ENCODE results near the gene PLAU.
A peak's percentile ranks its signal among the peaks of the same experiment; 100 is the strongest.

PLAU gene

DNA sequence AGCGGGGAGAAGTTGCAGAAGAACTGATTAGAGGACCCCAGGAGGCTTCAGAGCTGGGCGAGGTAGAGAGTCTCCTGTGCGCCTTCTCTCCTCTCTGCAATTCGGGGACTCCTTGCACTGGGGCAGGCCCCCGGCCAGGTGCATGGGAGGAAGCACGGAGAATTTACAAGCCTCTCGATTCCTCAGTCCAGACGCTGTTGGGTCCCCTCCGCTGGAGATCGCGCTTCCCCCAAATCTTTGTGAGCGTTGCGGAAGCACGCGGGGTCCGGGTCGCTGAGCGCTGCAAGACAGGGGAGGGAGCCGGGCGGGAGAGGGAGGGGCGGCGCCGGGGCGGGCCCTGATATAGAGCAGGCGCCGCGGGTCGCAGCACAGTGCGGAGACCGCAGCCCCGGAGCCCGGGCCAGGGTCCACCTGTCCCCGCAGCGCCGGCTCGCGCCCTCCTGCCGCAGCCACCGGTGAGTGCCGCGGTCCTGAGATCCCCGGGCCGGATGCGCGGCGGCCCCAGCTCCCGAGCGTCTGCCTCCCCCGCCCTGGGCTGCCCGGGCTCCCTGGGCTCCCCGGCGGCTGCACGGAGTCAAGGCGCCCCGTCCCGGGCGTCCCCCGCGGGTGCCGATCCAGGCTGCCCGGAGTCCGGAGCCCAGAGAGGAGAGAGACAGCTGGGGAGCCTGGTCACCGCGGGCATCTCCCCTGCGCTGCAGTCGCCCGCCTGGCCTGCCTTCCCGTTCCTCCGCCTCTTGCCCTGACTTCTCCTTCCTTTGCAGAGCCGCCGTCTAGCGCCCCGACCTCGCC lies at the start of gene PLAU:
Gene PLAU, plus strand, starts transcription at position 369 of the 789 bp plus-strand sequence. CDS start 424 bp downstream, outside the sequence.
- DNase-seq (ENCODE audit: low spot score): peak; percentile 76

DNA sequence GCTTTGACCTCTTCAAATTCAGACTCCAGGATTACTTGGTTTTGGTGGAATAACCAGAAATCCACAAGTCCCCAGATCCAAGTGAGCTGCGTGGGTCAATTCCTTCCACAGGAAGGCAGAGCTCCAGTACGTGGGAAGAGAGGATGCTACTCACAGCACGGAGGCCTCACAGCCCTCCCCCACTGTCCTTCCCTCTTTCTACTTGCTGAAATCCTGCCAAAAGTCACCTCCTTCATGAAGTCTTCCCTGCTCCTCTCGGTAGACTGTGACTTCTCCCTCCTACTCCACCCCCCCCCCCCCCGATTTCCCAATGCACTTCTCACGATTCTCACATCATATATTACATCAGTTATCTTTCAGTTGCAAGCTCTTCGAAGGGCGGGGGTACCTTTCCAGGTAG lies 48.9 kb upstream of the PLAU start:
- DNase-seq (ENCODE audit: low spot score): no peak

DNA sequence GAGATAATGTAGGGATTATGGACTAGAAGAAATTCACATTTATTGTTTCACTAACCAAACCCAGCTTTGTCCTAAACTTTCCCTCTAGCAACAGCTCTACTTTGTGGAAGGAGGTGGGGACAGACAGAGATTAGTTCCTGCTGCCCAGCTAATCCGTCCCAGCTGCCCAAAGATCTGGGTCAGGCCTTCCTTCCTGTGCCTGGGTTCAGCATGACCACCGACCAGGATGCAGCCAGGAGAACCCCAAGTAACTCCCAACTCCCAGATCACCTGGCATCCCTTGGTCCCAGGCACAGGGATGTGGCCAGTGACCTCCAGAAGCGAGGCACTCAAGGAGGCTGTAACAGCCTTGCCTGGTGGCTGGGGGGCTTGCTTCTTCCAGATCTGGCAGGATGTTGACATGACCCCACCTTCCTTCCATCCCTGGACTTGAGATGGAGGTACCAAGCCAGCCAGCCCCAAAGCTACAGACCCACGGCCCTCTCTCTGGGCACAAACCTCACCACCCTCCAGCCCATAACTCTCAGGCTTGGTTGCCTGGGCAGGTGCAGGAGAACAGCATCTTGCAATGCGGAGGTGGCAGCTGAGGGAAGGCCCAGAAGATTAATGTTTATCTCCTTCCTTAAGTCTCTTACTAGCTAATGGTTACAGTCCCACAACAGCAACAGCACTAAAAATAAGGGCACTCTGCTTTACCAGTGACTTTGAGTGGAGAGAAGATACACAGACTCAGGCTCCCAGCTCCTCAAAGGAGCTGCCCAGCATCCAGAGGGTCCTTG lies 47.7 kb upstream of the PLAU start:
- no peak for DNase-seq (ENCODE audit: low spot score)

DNA sequence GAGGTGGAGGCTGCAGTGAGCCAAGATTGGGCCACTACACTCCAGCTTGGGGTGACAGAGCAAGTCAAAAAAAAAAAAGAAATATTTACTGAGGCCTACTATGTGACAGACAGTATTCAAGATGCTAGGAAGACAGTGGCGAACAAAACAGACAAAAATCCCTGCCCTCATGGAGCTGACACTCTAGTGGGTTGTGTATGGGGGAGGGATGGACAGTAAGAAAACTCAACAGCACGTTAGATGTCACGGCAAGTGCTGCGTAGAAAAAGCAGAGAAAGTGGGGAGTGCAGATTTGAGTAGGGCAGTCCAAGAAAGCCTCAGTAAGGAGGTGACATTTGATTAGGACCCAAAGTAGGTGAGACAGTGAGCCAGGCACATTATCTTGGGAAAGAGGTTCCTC lies 46.7 kb upstream of the PLAU start:
- no peak for DNase-seq (ENCODE audit: low spot score)

DNA sequence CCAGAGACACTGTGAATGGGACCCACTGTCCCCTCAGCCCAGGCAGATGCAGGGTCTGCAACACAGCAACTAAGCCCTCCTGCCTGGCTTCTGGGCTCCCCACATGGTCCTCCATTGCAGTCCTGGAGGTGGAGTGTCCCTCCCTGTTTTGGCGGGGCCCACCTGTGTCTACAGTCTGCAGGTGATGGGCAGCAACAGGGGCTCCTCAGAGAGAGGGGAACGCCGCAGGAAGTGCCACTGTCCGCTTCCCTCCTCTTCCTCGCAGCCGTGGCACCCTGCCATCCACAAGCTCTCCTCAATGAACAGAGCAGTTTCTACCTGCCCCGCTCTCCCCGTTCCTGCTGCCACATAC lies 45.8 kb upstream of the PLAU start:
- no peak for DNase-seq (ENCODE audit: low spot score)

DNA sequence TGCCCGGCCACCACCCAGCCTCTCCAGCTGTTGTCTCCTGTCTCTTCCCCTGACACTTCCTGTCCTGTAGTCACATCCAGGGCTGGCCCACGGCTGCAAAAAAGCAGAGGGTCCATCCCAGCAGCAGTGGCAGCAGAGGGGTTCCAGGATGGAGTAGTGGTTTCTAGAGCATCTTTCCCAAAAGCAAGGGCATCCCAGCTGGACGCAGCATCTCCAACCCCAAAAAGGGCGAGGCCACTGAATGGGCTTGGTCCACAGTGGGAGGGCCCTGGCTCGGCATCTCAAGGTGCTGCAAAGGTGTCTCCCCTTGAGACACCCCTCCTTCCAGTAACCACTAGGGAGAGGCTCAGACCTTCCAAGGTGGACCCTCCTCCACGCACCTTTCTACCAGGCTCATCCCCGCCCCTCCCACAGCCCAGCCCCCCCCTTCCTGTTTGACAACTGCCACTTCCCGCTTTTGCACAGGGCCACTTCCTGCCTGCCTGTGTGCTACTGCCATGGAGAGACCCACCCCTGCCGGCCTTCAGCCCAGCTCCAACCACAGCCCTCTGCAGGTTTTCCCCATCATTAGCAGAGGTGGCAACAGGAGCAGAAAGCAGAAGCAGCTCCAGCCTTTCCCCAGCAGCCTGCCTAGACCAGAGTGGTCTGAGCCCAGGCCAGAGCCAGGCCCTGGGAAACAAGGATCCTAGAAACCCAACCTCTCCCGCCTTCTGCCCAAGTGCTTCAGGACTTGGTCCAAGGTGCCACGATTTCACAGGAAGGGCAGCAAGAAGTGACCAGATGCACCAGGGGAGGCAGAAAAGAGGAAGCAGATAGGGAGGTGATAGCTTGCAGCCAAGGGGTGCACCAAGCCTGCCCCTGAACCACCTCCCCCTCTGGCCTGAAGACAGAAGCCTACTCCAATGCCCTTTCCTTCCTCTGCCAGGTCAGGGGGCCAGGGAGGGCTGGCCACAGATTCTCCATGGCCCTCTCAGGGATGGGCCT lies 45.2 kb upstream of the PLAU start:
- no peak for DNase-seq (ENCODE audit: low spot score)

DNA sequence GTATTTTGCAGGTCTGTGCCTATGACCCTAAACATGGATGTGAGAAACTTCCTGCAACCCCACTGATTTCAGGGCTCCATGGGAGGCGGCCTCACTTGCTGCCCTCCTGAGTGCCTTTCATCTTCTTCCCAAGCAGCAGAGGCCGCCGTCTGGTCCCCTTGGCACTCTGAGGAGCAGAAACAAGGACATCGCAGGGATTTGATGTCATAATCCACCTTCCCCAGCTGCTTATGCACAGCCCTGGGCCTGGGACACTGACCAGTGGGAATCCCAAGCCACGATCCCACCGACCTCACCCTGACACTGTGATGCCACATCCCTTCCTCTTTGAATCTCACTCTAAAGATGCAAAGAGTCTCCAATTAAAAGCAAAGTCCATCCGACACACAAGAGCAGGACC lies 44.3 kb upstream of the PLAU start:
- DNase-seq (ENCODE audit: low spot score): no peak

DNA sequence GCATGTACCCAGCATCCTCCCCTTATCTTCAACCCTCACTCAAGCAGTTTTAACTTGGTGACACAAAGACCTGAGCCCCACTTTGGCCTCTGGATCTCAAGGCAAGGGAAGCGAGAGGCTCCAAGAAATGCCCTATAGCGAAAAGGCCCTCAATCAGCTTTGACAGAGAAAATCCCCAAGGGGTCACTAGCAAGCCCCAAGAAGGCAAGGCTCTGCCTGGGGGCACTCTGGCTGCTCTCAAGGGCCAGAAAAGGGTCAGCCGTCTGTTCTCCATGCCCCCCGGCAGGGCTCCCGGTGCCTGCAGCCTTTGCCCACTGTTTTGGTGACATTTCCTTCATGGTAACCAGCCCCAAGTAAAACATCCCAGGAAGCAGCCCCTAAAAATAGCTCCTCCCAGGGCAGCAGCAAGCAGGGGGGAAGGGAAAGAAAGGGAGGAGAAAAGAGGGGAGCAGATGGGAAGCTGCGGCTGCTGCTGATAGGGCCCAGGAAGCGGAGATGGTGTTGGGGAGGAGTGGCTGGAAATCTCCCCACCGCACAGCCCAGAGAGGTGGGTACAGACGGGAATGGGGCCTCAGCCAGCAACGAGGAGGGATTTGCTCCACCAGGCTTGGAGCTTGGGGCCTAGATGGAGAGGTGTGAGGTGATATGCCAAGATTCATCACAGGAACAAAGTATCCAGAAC lies 43.7 kb upstream of the PLAU start:
- DNase-seq (ENCODE audit: low spot score): no peak

DNA sequence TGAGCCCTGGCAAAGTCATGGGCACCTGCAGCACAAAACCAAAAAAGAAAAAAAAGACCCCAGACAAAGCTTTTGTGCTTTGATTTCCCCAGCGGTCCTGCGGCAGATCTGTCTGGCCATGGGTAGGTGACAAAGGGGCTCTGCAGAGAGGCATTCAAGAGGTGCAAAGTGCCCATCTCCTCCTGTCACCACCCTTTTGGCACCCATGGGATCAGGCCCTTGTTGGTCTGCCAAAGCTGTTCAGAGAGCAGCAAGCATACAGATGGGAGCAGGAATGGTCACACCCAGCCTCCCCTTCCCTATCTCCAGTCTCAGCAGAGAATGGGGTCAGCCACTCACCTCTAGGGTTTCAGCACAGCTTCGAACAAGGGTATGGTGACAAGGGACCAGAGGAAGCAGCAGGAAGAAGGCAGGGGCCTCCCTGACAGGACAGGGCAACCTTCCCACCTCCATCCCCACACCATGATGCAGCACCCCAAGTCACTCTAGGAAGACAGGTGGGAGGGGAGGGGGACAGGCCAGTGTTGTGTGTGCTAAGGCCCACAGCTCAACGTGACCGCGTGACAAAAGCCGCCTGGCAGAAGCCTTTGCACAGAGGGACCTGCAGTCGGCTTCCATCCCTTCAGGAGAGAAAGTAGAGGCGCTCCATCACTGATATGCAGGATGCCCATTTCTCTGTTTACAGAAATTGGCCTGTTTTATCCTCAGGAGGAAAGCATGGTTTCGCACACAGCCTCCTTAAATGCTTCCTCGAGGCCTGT lies 42.9 kb upstream of the PLAU start:
- DNase-seq (ENCODE audit: low spot score): no peak

DNA sequence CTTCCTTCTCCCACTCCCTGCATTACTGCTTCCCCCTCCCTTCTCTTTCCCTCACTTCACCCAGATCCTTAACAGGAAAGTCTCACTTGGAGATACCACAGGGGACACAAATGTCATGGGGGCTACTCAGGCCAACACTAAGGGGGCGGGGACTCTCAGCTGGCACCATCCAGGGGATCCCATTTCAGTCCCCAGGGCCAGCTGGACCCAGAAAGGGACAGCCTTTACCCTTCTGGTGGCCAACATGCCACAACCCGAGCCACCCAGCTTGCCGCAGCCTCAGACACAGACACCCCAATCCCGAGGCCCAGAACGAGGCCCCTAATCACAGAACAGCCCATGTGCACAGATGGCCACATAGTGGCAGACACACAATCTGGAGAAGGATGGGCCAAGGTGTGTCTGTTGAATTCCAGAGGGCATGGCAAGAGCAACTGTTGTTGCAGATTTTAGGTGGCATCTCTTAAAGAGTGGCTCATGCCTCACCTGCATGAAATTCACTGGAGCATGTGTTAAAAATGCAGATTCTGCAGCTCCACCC lies 42.2 kb upstream of the PLAU start:
- DNase-seq (ENCODE audit: low spot score): no peak

DNA sequence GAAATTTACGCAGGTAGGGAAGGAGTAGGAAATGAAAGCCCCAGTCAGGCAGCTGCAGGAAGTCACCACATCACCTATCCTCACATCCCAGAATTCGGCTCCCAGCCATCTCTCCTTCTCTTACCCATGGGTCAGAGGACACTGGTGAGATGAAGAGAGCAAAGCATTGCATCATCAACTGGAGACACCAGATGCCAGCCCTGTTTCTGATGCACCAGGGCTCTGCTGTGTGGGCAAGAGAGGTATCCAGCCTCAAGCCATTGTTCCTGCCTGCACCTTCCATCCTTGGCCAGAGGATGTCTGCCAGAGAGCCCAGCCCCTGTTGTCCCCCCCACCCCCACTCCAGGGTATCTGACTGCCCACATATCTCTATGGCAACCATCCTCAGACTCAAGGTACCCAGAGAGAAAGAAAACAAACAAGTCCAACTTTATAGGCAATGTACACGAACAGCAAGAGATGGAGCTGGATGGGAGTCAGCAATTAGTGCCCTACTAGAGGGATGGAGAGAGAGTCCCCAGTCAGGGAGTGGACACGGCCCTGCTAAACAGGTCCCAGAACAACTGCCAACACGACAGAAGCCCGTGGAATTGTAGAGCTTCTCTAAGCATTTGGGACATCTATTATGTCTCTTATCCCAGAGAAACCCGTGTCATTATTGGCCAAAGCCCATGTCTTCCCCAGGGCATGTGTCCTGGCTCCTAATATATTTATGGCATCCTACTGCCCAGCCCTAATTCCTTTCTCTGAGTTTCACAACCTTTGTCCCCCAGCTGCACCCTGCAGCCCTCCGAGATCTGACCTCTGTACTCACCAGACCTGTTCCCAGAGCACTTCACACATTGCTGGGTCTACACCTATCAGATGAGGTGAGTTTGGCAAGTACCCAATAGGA lies 39.4 kb upstream of the PLAU start:
- no peak for DNase-seq (ENCODE audit: low spot score)

DNA sequence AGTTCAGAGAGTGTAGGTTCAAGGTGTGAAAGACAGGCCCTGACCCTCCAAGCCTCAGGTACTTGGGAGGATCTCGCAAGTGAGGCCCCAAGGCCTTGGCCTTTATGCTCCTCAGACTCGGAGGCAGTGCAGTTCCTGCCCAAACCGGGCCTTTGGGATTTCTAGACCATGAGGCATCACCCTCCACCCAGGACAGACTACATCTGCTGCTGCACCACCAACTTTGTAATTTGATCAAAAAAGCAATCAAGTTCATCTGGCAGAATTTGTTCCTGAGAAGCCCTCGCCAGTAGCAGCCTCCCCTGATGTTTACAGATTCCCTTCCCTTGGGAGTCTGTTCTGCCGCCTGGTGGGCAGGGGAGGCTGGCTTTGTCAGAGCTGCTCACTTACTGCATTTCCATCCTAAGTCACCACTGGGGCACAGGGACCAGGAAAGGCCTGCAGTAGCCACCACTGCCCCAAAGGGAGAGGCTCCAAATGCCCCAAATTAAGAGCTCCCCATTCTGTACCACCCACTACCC lies 38.7 kb upstream of the PLAU start:
- no peak for DNase-seq (ENCODE audit: low spot score)

DNA sequence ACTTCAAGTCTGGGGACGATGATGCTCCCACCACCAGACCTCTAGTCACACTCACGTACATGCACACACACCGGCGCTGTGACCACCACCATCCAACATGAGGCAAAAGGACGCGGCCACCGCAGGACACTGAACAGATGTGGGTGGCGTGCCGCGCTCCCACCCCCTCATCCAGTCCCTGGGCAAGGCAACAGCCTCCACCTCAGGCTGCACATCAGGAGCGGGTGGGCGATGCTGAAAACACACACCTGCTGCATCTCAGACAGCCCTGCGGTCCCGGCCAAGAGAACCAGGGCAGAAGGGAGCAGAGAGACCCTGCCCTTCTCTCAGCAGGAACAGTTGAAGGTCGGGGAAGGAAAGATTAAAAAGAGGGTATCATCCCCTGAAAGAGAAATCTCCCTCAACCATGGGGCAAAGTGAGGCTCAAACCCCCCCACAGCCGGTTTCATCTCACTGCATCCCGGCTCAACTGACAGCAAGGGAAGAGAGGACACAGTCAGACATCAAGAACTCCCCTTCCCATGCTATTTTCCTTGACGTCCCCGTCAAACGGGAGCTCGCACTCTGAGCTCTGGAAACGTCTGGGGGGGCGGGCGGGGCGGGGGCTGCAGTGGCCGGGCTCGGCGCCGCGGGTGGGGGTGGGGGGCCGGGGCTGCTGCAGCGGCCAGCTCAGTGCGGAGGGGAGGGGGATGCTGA lies 37.6 kb upstream of the PLAU start:
- no peak for DNase-seq (ENCODE audit: low spot score)

DNA sequence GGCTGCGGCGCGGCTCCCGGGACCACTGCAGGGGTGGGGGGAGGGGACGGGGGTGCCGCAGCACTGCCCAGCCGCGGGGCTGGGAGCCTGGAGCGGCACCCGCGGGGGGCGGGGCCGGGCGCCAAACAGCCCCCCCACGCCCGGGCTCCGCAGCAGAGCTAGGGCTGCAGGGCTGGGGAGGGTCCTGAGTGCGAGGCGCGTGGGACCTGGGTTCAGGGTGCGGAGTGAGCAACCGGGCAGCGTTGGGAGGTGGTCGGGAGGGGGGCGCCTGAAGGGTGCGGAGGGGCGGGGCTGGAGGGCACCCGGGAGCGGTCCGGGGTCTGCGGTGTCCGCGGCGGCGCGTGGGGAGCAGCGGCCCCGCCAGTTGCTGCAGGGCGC lies 37.1 kb upstream of the PLAU start:
- DNase-seq (ENCODE audit: low spot score): no peak

DNA sequence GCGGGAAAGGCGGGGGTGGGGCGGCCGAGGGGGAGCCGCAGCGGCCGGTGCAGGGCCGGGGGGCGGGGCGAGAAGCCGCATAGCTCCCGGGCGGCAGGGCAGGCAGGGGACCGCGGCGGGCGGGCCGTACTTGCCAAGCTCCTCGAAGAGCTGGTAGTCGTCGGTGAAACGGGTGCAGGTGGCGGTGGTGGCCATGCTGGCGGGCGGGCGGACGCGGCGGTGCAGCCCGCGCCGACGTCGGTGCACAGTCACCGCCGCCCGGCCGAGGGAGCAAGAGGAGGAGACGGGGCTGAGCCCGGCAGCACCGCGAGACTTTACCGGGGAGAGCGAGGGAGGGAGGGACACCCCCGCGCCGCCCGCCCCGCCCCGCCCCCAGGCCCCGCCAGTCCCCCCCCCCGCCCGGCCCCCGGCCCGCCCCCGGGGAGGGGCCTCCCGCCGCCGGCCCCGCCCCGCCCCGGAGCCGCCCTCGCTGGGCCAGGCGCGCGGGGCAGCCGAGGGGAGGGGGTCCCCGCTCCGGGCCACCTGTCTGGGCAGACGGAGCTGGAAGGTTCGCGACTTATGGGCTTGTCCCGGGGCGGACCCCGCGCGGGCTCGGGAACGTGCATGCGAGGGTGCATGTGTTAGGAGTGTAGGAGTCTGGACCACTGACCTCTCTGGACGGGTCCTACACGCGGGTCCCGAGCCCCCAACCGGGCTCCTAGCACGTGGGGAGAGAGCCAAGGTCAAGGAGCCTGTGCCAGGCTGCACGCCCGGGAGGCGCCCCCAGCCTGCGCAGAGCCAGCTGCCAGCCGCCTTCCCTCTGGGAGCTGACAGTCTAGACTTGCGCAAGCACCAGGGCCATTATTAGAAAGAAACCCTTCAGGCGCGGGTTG lies 36.4 kb upstream of the PLAU start, which contains the start of gene CAMK2G:
Gene CAMK2G, minus strand, starts transcription at position 289 of the 872 bp plus-strand sequence. Its CDS starts 94 bp downstream, at position 195.
- peak; percentile 89 for DNase-seq (ENCODE audit: low spot score)

DNA sequence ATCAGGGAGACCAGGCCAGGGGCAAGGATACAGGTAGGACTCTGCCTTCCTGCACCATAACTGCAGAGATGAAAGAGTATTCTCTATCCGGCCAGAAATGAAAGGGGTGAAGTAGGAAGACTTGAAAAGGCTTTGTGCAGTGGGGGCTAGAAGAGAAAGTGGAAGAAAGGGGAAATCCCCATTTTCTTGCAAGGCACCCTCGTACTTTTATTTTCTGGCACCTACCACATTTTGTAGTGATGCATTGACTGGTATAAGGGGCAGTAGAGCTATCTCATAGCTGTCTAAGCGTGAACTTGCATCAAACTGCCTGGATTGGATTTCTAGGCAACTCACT lies 35.8 kb upstream of the PLAU start:
- DNase-seq (ENCODE audit: low spot score): no peak

DNA sequence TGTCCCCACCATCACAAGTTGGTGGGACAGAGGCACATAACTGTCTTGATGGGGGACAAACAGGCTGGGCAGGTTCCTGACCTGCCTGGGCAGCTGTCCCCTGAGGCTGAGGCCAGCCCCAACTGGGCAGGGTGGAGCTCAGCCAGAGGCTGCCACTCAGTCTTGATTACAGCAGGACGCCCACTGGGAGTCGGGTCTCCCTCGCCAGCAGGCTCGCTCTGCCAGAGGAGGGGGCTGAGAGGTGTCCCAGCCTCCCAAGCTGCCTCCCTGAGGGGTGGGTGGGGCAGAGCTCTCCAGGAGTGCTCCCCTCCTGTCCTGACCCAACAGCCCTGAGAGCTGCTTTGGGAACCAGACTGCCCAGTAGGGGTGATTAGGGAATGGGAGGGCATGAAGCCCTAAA lies 34.8 kb upstream of the PLAU start:
- no peak for DNase-seq (ENCODE audit: low spot score)

DNA sequence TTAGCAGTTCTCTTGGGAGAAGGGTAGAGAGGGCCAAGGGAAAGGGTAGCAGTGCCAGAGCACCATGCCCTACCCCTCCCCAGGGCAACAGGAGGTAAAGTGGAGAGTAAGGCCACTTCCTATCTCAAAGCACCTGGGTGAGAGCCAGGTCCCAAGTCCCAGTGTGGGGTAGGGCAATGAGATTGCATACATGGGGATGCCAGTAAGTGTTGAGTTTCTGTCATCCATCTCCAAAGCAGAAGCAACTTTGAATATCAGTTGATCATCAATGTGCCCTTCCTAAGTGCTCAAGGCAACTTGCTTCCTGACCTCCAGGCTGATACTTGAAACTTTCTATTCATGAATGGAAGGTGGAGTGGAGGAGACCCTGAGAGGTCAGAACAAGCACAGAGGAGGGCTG lies 34.4 kb upstream of the PLAU start:
- no peak for DNase-seq (ENCODE audit: low spot score)
